ENCODE results near the gene TMEM170B.

GRCh38 chr6:11538819-11539468 is 1.4 kb downstream of the TMEM170B start:
- TF ChIP-seq CTCF (IDR thresholded peaks at IDR 0.05) (no peak), POLR2A (IDR thresholded peaks at IDR 0.05) (no peak)
